GM19035 (cell line): ENCODE measurements around the gene MYL7.
"Not testable (repeated sequence)": the region's sequence is repeated elsewhere in the genome, so short reads cannot be mapped to it uniquely, and the experiment has no call there.

Experiments used
- ATAC-seq: cut with Tn5 transposase; IDR thresholded peaks from one replicate; pipeline ENCODE4 v1.9.1; 2021; ENCODE audit not compliant: unreplicated experiment

MYL7 gene

GRCh38 chr7:44172352-44172751, 31.2 kb upstream of the MYL7 start:
- ATAC-seq: no peak

GRCh38 chr7:44171901-44172300, 30.8 kb upstream of the MYL7 start:
- ATAC-seq: not testable (repeated sequence)

DNA sequence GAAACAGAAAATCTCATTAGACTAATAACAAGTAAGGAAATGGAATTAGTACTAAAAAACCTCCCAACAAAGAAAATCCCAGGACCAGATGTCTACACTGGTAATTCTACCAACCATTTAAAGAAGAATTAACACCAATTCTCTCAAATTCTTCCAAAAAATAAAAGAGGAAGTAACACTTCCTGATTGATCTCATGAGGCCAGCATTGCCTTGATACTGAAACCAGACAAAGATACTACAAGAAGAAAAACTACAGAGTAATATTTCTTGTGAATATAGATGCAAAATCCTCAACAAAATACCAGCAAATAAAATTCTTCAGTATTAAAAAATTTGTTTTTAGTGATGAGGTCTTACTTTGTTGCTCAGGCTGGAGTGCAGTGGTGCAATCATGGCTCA, 26.8 kb upstream of the MYL7 start:
- ATAC-seq: no peak

DNA sequence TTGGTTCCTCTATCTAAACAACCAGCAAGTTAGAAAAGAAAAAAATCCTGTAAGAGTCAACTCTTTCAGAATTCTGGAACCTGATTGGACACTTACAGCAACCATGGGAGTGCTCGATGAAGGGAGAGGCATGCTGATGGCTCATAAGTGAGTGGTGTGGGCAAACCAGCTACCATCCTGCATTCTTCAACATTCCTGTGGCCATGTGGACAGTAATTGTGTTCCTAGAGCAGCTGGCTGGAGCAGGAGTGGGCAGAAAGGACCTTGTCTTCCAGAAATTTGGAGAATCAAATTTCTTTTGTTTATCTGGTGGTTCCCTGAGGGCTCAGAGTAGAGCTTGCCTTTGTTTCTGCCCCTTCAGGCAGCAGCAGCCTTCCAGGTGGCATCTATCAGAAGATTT, 22.5 kb upstream of the MYL7 start:
- ATAC-seq: no peak

GRCh38 chr7:44162785-44163395, 21.8 kb upstream of the MYL7 start:
- no peak for ATAC-seq

GRCh38 chr7:44162179-44162578, 21.0 kb upstream of the MYL7 start:
- ATAC-seq: no peak

DNA sequence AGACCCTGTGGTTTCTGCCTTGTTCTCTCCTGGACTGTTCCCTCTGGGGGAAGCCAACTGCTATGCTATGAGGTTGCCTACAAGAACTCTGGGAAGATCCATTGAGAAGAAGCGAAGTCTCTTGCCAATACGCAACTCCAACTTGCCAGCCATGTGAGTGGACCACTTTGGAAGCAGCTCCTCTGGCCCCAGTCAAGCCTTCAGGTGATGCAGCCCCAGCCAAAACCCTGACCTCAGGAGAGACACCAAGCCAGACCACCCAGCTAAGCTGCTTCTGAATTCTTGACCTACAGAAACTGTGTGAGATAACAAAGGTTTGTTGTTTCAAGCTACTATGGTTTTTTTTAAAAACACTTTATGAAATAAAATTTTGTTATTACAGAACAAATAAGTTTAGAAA, 20.2 kb upstream of the MYL7 start:
- no peak for ATAC-seq

DNA sequence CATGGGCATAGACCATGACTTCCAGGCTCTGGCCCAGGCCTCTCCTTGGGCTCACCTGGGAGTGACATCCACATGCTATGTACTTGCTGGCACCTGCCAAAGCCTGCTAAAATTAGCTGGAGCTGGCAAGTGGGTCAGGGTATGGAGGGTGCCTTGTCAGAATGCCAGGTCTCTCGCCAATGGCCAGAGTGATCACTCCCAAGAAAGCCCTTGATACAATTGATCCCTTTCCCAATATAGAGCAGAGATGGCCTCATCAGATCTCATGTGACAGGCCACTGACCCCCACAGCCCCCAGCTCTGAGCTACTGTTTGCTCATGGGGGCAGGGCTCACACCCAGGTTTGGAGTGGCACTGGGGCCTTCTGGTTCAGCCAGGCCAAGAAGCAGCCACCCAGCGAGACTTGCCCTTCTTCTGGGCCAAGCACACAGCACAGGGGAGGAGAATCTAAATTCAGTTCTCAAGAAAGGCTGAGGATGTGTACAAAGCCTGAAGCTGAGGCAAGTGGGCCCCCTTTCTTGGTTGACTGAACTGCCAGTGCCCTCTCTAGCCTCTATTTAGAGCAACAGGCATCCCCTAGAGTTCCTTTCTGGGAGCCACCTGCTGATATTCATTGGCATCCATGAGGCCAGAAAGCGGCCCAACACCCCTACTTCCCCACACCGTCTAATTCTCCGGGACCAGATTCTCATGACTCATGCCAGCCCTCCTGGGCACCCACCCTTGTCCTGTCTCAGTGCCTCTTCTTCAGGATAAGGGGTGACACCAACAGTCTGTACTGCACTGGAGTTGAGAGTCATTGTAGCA, 18.9 kb upstream of the MYL7 start:
- no peak for ATAC-seq

DNA sequence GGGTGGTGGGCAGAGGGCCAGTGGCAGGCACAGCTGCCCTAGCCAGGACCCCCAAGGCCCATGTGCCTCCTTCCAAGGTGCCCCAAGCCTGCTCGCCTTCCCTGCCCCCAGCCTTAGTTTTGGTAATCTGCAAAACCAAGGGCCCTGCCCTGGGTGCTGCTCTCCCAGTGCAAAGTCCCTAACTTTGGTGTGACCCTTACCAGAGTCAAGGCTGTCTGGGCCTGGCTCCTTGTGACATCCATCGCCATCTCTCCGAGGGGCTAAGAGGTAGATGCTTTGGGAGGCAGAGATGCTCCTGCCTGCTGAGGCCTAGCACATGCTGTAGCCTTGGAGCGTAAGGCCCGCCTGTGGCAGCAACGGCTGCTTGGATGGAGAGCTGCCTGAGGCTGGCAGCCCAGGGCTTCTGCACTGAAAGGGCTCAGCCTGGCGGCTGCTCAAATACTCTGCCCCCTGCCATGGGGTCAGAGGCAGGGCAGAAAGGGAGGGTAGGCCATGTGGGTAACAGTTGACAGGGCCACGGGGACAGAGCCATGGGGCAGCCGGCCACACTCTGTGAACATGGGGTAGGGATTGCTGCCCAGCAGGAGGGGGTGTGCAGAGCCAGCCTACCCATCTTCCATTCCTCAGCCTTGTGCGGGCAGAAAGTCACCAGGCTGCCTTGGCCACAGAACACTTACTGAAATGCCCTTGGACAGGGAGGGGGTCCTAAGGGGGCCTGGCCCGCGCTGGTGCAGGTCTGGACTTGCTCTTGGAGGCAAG, 17.9 kb upstream of the MYL7 start:
- no peak for ATAC-seq

DNA sequence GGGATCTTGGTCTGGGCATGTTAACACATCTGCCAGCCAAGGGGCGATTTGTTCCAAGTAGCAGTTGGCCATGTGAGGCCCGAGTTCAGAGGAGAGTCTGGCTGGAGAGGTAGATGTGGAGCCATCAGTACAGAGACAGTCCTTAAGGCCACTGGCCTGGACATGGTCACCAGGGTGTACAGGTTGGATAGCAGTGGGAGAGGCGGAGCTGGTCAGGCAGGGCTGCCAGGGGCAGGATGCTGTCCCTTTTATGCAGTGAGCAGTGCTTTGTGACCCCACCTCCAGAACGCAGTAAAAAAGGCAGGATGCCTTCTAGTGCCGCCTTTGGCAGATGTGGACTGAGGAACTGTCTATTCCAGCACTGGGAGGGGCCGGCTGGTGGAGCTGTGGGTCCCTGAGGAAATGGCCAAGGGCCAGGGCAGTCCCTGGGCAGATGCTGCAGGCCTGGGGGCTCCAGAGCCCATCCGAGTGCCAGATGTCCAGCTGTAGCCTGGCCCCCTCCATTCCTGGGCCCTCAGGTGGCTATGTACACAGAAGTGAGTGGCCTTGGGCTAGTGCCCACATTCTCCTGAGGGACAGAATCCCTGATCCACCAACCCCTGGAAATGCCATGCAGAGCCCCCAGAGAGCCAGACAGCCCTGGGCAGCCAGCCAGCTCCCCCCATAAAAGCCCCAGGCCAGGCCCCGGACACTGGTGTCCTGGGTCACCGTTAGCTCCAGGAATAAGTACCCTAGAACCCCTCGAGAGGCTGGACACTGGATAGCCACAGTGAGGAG, 17.2 kb upstream of the MYL7 start:
- ATAC-seq: no peak

GRCh38 chr7:44157116-44158080, 16.3 kb upstream of the MYL7 start:
- no peak for ATAC-seq

DNA sequence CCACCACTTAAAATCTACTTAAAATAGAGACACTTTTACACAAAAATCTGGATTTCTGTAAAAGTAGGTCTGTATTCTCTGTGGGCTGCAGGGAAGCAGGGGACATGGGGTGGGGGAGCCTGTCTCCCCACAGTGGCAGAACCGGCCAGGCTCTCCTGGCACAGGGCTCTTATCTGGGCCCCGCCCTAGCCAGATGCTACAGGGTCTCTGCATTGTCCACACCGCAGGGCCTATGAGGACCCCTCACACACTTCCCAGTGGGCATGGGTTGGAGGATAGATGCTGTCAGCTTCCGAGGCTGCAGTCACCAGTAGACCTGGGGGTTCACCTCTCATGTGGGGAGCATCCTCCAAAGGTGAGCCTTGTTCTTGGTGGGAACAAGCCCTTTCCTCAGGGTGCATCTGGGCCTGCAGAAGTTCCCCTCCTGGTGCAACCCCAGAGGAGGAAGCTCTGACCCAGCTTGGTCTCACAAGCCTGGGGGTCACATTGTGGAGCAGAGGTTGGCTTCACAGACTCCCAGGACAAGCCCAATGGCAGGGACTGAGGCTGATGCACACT, 15.4 kb upstream of the MYL7 start:
- ATAC-seq: no peak

GRCh38 chr7:44155191-44156185, 14.4 kb upstream of the MYL7 start:
- ATAC-seq: no peak

- ATAC-seq: no peak
Observed at GRCh38 chr7:44154703-44155102, 13.6 kb upstream of the MYL7 start.

- no peak for ATAC-seq
Observed at GRCh38 chr7:44153948-44154335, 12.8 kb upstream of the MYL7 start.

DNA sequence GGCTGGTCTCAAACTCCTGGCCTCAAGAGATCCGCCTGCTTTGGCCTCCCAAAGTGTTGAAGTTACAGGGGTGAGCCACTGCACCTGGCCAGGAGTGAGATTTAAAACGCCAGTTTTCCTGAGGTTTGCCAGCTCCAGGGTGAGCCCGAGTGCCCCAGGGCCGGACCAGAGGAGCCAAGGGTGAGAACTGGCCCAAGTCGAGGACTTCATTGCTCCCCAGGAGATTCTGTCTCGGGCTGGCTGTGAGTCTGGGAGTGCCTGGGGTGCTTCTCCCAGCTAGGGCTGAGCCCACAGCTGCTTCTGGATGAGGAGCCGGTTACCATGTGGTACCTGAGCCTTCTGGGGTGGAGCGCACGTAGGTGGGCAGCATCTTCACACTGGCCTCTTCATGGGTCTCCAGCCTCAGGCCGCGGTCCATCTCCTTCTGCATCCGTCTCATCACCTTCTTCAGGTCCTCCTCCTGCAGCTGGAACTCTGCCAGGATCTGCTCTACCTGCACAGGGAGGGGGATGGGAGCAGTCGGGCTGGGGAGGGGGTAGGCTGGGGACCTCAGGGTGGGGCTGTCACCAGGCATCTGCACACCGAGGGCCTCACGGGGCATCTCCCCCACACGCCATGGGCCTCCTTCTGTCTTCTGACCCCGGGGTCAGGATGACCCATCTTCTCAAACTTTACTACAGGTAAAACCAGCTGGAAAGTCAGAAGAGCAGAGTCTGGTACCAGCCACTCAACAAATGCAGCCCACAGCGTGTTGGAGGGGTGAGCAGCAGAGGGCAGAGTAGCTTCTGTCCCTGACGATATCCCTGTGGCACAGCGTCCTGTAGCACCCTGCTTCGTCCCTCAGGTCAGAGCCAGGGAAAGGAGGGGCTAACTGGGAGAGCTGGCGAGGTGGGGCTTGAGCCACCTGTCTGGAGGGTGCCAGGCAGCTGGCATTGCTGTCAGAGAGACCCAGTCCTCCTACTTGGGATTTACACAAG, 12.1 kb upstream of the MYL7 start:
- ATAC-seq: no peak

GRCh38 chr7:44151956-44152355, 10.8 kb upstream of the MYL7 start:
- ATAC-seq: no peak
